ENCODE data around the gene ADK.
A peak's percentile ranks its signal among the peaks of the same experiment; 100 is the strongest.

ADK gene

DNA sequence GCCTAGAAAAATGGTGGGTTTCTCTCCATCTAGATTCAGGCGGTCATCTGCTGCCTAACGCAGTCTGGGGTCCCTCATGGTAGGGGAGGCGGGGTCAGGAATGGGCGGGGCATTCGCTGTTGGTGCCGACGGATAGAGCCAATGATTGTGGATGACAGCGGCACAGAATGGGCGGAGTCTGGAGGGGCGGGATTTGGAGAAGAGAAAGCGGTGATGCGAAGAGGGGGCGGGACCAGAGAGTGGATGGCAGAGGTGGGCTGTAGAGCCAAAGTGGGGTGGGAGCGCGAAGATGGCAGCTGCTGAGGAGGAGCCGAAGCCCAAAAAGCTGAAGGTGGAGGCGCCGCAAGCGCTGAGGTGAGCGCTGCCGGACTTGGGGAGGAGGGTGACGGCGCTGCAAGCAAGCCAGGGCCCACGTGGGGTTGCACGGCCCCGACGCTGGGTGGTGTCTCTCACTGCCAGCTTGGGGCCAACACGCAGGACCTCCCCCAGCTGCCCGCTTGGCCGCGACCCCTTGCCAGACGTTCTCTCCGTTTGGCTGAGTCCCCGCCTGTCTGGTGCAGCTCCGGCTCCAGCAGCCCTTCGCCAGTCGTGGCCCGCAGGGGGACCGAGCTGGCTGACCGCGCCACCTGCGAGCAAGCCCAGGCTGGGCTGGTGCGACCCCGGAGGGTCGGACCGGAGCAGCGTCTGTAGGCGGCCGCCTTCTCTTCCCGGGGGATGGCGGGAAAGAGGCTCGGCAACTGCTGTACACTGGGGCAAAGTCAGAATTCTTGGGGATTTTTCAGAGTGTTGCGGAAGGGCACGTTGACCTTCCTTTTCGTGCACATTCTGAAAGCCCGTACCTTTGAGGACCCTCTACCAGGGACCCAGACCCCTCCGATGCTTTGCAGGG is at the start of gene ADK:
Gene ADK (plus strand): TSS at position 232 of the 889 bp plus-strand sequence. CDS start 58 bp downstream, at position 290.
- Histone ChIP-seq H3K9me3 (ENCODE audit: control insufficient read depth, insufficient read depth, low read length) (no peaks in the 10 kb centered on the region), H3K36me3 (ENCODE audit: control insufficient read depth, insufficient read depth, low read length) (peaks cover 4% of the 10 kb centered on the region; the same call in 1 of the 2 replicates), H3K4me3 (ENCODE audit: low read depth, low read length) (peak within 1 kb of the TSS; percentile 98), H3K27ac (ENCODE audit: low read depth, low read length) (peak within 1 kb of the TSS; percentile 98), H3K9ac (ENCODE audit: low read depth, low read length) (peak within 1 kb of the TSS; percentile 97), H3K27me3 (ENCODE audit: control insufficient read depth, insufficient read depth, low read length) (no peaks in the 10 kb centered on the region), H3K4me1 (ENCODE audit: control insufficient read depth, insufficient read depth, low read length) (peaks cover 16% of the 10 kb centered on the region)

DNA sequence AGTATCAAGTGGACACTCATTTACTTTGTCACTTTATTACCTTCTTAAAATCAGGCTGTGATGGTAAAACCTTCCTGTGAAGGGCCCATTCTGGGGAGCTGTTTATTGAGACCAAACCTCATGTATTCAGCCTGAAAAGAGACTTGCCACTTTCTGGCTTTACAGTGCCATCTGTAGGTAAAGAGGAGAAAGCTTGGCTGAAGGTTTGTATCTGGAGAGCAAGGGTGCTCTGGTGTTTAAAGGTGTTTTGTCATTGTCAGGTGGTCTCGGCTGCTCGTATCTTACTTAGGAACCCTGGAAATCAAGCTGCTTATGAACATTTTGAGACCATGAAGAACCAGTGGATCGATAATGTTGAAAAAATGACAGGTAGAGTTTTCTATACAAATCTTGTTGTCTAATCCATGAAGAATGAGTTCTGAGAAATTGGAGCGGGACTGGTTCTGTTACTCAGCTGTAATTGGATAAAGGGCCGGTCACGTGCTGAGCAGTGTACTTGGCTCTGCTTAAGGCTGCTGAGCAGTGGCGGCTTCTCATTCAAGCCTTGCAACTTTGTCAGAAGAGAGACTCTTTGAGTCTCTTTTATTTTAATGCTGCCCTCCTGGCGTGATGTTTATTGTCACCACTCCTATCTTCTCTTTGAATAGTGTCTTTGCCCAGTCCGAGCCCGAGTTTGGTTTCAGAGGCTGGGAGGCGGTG is 47.3 kb upstream of the ADK start:
- no peak overlapping the region for H3K4me3 ChIP-seq (ENCODE audit: low read depth, low read length)
- no peak overlapping the region for H3K9ac ChIP-seq (ENCODE audit: low read depth, low read length)
- no peaks in the 10 kb centered on the region for H3K9me3 ChIP-seq (ENCODE audit: control insufficient read depth, insufficient read depth, low read length)
- no peaks in the 10 kb centered on the region for H3K27me3 ChIP-seq (ENCODE audit: control insufficient read depth, insufficient read depth, low read length)
- H3K36me3 ChIP-seq (ENCODE audit: control insufficient read depth, insufficient read depth, low read length) = peaks cover 92% of the 10 kb centered on the region
- no peak overlapping the region for H3K27ac ChIP-seq (ENCODE audit: low read depth, low read length)
- H3K4me1 ChIP-seq (ENCODE audit: control insufficient read depth, insufficient read depth, low read length) = no peaks in the 10 kb centered on the region

DNA sequence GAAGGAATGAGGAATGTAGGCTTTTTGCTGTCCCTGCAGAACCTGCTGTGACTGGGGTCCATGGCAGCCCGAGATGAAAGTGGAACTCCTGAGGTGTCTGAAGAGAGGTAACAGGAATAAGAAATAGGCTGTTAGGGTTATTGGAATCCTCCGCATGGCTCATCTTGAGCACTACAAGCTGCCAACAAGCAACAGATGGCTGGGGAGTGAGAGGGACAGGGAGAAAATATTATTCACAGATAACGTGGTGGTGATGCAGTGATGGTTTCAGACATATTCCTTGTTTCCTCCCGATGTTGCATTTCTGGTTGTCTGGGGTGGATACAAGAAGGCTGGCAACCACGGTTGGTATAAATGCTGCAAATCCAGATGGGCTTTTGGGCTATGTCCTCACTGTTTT is 46.5 kb upstream of the ADK start:
- no peak overlapping the region for H3K4me3 ChIP-seq (ENCODE audit: low read depth, low read length)
- peaks cover 92% of the 10 kb centered on the region for H3K36me3 ChIP-seq (ENCODE audit: control insufficient read depth, insufficient read depth, low read length)
- H3K4me1 ChIP-seq (ENCODE audit: control insufficient read depth, insufficient read depth, low read length) = no peaks in the 10 kb centered on the region
- H3K9me3 ChIP-seq (ENCODE audit: control insufficient read depth, insufficient read depth, low read length) = no peaks in the 10 kb centered on the region
- no peak overlapping the region for H3K9ac ChIP-seq (ENCODE audit: low read depth, low read length)
- H3K27ac ChIP-seq (ENCODE audit: low read depth, low read length) = no peak overlapping the region
- H3K27me3 ChIP-seq (ENCODE audit: control insufficient read depth, insufficient read depth, low read length) = no peaks in the 10 kb centered on the region

DNA sequence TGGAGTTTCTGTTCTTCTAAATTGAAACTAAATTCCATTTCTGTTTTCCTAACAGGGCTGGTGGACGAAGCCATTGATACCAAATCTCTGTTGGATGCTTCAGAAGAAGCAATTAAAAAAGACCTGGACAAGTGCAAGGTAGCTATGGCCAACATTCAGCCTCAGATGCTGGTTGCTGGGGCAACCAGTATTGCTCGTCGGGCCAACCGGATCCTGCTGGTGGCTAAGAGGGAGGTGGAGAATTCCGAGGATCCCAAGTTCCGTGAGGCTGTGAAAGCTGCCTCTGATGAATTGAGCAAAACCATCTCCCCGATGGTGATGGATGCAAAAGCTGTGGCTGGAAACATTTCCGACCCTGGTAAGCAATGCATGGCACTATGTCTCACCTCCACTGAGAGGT is 46.0 kb upstream of the ADK start:
- Histone ChIP-seq H3K27me3 (ENCODE audit: control insufficient read depth, insufficient read depth, low read length) (no peaks in the 10 kb centered on the region), H3K36me3 (ENCODE audit: control insufficient read depth, insufficient read depth, low read length) (peaks cover 92% of the 10 kb centered on the region), H3K4me1 (ENCODE audit: control insufficient read depth, insufficient read depth, low read length) (no peaks in the 10 kb centered on the region), H3K4me3 (ENCODE audit: low read depth, low read length) (no peak overlapping the region), H3K9me3 (ENCODE audit: control insufficient read depth, insufficient read depth, low read length) (no peaks in the 10 kb centered on the region), H3K27ac (ENCODE audit: low read depth, low read length) (no peak overlapping the region), H3K9ac (ENCODE audit: low read depth, low read length) (no peak overlapping the region)

DNA sequence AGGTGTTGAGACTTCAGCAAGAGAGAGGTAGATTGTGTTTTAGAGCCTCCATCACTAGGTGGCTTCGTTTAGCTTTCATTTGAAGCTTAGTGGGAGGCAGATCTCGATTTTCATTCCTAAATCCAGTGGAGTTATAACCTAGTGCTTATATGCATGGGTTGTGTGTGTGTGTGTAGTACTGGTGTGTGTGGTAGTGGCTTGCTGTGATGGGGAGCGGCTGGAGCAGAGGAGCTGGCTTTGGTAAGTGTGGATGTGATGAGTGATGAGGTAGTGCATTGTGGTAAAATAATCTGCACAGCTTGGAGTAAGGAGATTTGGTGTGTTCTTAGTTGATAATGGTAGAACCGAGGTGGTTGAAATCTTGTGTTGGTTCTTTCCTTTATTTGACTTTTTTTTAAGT is 43.6 kb upstream of the ADK start:
- H3K4me1 ChIP-seq (ENCODE audit: control insufficient read depth, insufficient read depth, low read length) = no peaks in the 10 kb centered on the region
- H3K4me3 ChIP-seq (ENCODE audit: low read depth, low read length) = no peak overlapping the region
- no peak overlapping the region for H3K9ac ChIP-seq (ENCODE audit: low read depth, low read length)
- no peaks in the 10 kb centered on the region for H3K27me3 ChIP-seq (ENCODE audit: control insufficient read depth, insufficient read depth, low read length)
- no peaks in the 10 kb centered on the region for H3K9me3 ChIP-seq (ENCODE audit: control insufficient read depth, insufficient read depth, low read length)
- no peak overlapping the region for H3K27ac ChIP-seq (ENCODE audit: low read depth, low read length)
- H3K36me3 ChIP-seq (ENCODE audit: control insufficient read depth, insufficient read depth, low read length) = peaks cover 95% of the 10 kb centered on the region

DNA sequence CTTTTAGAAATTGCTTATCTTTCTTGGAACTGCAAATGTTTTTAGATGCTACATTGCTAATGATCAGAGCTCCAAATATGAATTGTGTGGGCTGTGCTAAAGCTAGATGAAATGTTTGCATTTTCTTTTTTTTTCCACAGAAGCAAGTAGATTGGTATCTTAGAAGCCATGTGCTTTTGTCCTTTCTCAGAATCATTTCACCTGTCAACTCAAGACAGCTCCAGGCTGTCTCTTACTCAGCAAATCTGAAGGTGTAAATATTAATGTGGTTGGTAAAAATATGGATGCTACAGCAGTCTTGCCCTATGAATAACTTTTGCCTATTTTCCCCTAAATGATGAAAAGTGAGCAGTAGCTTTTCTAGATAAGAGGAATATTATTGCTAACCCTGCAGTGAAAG is 41.6 kb upstream of the ADK start:
- H3K9me3 ChIP-seq (ENCODE audit: control insufficient read depth, insufficient read depth, low read length) = no peaks in the 10 kb centered on the region
- H3K27ac ChIP-seq (ENCODE audit: low read depth, low read length) = no peak overlapping the region
- no peak overlapping the region for H3K4me3 ChIP-seq (ENCODE audit: low read depth, low read length)
- H3K27me3 ChIP-seq (ENCODE audit: control insufficient read depth, insufficient read depth, low read length) = no peaks in the 10 kb centered on the region
- no peak overlapping the region for H3K9ac ChIP-seq (ENCODE audit: low read depth, low read length)
- H3K4me1 ChIP-seq (ENCODE audit: control insufficient read depth, insufficient read depth, low read length) = no peaks in the 10 kb centered on the region
- peaks cover 96% of the 10 kb centered on the region for H3K36me3 ChIP-seq (ENCODE audit: control insufficient read depth, insufficient read depth, low read length)

DNA sequence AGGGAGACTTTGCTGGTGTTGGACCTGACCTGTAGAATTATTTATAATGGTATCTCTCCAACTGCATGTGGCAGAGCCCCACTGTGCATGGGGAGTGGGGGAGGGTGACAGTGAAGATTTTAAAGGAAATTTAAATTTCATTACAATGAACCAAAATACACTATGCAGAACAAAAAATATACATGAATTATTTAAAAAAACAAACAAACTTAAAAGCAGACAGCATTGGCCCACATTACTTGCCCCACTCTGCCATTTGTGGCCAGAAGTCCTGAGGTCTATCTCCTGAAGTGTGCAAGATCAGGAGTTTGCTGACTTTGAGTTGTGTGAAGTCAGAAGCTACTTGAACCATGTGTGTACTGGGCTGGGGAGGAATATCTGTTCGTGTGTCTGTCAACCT is 40.9 kb upstream of the ADK start:
- H3K36me3 ChIP-seq (ENCODE audit: control insufficient read depth, insufficient read depth, low read length) = peaks cover 96% of the 10 kb centered on the region
- no peaks in the 10 kb centered on the region for H3K4me1 ChIP-seq (ENCODE audit: control insufficient read depth, insufficient read depth, low read length)
- H3K4me3 ChIP-seq (ENCODE audit: low read depth, low read length) = no peak overlapping the region
- no peaks in the 10 kb centered on the region for H3K27me3 ChIP-seq (ENCODE audit: control insufficient read depth, insufficient read depth, low read length)
- H3K27ac ChIP-seq (ENCODE audit: low read depth, low read length) = no peak overlapping the region
- no peaks in the 10 kb centered on the region for H3K9me3 ChIP-seq (ENCODE audit: control insufficient read depth, insufficient read depth, low read length)
- no peak overlapping the region for H3K9ac ChIP-seq (ENCODE audit: low read depth, low read length)

DNA sequence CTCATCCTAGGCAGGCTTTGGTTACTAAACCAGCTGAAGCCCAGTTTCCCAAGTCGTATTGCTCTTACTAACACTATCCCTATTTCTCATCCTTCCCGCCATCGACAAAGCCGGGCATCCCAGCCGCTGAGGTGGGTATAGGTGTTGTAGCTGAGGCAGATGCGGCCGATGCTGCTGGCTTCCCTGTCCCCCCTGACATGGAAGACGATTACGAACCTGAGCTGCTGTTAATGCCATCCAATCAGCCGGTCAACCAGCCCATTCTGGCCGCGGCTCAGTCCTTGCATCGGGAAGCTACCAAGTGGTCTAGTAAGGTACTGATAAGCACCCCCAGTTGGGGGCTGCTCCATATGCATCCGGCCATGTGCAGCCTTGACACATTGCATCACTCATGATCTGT is 39.2 kb upstream of the ADK start:
- Histone ChIP-seq H3K36me3 (ENCODE audit: control insufficient read depth, insufficient read depth, low read length) (peaks cover 98% of the 10 kb centered on the region), H3K4me1 (ENCODE audit: control insufficient read depth, insufficient read depth, low read length) (no peaks in the 10 kb centered on the region), H3K27ac (ENCODE audit: low read depth, low read length) (no peak overlapping the region), H3K27me3 (ENCODE audit: control insufficient read depth, insufficient read depth, low read length) (no peaks in the 10 kb centered on the region), H3K4me3 (ENCODE audit: low read depth, low read length) (no peak overlapping the region), H3K9me3 (ENCODE audit: control insufficient read depth, insufficient read depth, low read length) (no peaks in the 10 kb centered on the region), H3K9ac (ENCODE audit: low read depth, low read length) (no peak overlapping the region)

DNA sequence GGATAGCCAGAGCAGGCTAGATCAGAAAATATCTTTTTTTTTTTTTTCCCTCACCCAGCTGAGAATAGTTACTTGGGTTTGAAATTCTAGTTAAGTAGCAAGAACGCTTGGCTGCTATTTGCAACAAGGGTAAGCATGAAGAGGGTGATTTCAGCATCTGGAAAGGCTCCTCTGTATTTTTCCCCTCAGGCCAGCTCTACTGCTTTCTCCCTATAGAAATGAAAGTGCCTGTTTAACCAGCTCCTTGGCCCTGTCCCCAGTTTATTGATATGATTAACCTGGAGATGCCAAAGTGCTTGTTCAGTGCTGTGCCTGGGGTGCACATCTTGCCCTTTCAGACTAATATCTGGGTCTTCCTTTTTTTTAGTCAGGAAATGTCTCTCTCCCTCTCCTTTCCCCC is 37.5 kb upstream of the ADK start:
- Histone ChIP-seq H3K27me3 (ENCODE audit: control insufficient read depth, insufficient read depth, low read length) (no peaks in the 10 kb centered on the region), H3K9ac (ENCODE audit: low read depth, low read length) (no peak overlapping the region), H3K4me1 (ENCODE audit: control insufficient read depth, insufficient read depth, low read length) (no peaks in the 10 kb centered on the region), H3K36me3 (ENCODE audit: control insufficient read depth, insufficient read depth, low read length) (peaks cover 99% of the 10 kb centered on the region), H3K4me3 (ENCODE audit: low read depth, low read length) (no peak overlapping the region), H3K27ac (ENCODE audit: low read depth, low read length) (no peak overlapping the region), H3K9me3 (ENCODE audit: control insufficient read depth, insufficient read depth, low read length) (no peaks in the 10 kb centered on the region)

DNA sequence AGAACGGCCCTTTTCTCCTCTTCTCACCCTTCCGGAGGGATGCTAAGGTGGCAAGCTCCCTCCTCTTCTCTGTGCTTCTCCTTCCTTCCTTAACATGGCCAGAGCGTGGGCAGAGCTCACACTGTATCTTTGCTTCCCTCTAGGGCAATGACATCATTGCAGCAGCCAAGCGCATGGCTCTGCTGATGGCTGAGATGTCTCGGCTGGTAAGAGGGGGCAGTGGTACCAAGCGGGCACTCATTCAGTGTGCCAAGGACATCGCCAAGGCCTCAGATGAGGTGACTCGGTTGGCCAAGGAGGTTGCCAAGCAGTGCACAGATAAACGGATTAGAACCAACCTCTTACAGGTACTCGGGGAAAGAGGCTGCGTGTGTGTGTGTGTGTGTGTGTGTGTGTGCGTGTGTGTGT is 37.0 kb upstream of the ADK start:
- Histone ChIP-seq H3K4me1 (ENCODE audit: control insufficient read depth, insufficient read depth, low read length) (no peaks in the 10 kb centered on the region), H3K27me3 (ENCODE audit: control insufficient read depth, insufficient read depth, low read length) (no peaks in the 10 kb centered on the region), H3K9me3 (ENCODE audit: control insufficient read depth, insufficient read depth, low read length) (no peaks in the 10 kb centered on the region), H3K9ac (ENCODE audit: low read depth, low read length) (no peak overlapping the region), H3K27ac (ENCODE audit: low read depth, low read length) (no peak overlapping the region), H3K36me3 (ENCODE audit: control insufficient read depth, insufficient read depth, low read length) (peaks cover 99% of the 10 kb centered on the region), H3K4me3 (ENCODE audit: low read depth, low read length) (no peak overlapping the region)

DNA sequence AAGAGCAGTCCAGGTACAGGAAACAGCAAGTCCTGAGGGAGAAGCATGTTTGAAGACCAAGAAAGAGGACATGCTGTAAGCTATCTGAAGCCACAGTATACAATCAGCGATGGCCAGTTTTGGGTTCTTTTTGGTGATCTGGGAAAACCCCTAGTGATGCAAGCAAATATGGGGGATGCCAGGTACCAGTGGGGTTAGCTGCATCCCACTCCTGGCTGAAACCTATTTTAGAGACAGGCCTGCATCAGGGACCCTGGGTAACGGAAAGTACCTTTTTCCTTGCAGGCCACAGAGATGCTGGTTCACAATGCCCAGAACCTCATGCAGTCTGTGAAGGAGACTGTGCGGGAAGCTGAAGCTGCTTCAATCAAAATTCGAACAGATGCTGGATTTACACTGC is 33.3 kb upstream of the ADK start:
- no peaks in the 10 kb centered on the region for H3K4me1 ChIP-seq (ENCODE audit: control insufficient read depth, insufficient read depth, low read length)
- H3K36me3 ChIP-seq (ENCODE audit: control insufficient read depth, insufficient read depth, low read length) = peaks cover 97% of the 10 kb centered on the region
- no peak overlapping the region for H3K27ac ChIP-seq (ENCODE audit: low read depth, low read length)
- no peak overlapping the region for H3K9ac ChIP-seq (ENCODE audit: low read depth, low read length)
- H3K9me3 ChIP-seq (ENCODE audit: control insufficient read depth, insufficient read depth, low read length) = no peaks in the 10 kb centered on the region
- no peaks in the 10 kb centered on the region for H3K27me3 ChIP-seq (ENCODE audit: control insufficient read depth, insufficient read depth, low read length)
- no peak overlapping the region for H3K4me3 ChIP-seq (ENCODE audit: low read depth, low read length)
